ENCODE data around the gene ARHGEF3.
A peak's percentile ranks its signal among the peaks of the same experiment; 100 is the strongest.

The ARHGEF3 gene

DNA sequence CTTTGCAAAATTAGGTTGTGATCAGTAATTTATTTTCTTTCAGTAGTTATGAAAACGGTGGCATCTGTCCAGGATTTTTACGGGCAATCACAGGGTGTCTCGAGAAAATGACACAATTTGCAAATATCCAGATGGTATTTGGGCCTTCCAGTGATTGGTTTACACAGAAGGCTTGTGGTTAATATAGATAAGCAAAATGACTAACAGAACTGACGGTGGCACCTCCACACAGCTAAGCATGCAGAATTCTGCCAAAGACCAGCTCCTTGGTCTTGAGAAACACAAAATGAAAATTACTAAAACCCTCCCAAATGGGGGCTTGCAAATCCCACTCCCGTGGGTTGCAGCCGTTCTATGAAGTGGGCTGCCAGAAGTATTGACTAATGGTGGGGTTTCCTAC lies 5.5 kb downstream of the ARHGEF3 start:
- DNase-seq (ENCODE audit: low read depth, low spot score), result no peak

DNA sequence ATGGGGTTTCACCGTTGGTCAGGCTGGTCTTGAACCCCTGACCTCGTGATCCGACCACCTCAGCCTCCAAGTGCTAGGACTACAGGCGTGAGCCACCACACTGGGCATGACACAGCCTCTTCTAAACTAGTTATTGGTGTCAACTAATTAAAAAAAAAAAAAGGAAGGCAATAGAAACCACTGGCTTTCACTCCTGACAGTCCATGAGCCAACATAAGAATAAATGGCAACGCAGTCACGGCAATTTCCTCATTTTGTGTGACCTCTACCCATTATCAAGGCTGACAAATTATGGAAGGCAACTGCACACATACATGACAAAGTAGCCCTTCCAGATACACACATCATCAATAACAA lies 5.9 kb downstream of the ARHGEF3 start:
- DNase-seq (ENCODE audit: low read depth, low spot score), result no peak

DNA sequence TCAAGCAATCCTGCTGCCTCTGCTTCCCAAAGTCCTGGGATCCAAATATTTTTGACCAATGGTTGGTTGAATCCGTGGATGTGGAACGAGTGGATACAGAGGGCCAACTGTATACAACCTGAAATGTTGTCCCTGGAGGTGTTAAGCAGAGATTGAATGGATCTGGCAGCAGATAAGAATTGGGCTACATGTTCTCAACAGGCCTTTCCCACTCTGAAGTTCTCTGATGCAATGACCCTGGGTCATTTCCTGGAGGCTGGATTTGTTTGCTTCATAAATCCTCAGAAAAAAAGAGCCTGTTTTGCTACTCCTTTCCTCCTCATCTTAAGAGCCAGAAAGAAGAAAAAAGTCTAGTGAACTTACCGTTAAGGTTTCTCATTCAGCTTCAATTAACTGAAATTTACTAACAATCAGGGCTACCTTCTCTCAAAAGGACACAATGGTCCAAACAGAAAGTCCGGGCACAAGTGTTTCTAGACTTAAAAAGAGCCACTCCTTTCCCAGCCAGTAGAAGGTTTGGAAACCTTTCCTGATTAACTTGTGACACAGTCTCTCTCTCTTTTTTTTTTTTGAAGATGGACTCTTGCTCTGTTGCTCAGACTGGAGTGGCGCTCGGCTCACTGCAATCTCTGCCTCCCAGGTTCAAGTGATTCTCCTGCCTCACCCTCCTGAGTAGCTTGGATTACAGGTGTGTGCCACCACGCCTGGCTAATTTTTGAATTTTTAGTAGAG lies 6.5 kb downstream of the ARHGEF3 start:
- peak; percentile 30 for DNase-seq (ENCODE audit: low read depth, low spot score)

DNA sequence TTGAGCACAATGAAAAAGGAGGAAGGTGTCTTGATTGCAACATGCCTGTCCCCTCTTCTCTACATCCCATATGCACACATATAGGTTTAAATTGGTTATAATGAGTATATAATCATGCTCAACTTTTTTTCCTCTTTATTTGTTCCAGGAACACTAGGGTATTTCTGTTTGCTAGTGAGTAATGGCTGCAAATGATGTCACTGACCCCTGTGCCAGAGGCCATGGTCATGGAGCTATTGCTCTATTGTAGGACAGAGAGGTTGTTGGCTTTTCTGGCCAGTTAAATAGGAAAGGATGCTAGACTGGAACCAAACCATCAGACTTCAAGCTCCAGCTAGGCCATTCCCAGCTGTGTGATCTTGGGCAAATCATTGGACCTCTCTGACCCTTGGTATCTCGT lies 9.6 kb downstream of the ARHGEF3 start:
- DNase-seq (ENCODE audit: low read depth, low spot score), result no peak

DNA sequence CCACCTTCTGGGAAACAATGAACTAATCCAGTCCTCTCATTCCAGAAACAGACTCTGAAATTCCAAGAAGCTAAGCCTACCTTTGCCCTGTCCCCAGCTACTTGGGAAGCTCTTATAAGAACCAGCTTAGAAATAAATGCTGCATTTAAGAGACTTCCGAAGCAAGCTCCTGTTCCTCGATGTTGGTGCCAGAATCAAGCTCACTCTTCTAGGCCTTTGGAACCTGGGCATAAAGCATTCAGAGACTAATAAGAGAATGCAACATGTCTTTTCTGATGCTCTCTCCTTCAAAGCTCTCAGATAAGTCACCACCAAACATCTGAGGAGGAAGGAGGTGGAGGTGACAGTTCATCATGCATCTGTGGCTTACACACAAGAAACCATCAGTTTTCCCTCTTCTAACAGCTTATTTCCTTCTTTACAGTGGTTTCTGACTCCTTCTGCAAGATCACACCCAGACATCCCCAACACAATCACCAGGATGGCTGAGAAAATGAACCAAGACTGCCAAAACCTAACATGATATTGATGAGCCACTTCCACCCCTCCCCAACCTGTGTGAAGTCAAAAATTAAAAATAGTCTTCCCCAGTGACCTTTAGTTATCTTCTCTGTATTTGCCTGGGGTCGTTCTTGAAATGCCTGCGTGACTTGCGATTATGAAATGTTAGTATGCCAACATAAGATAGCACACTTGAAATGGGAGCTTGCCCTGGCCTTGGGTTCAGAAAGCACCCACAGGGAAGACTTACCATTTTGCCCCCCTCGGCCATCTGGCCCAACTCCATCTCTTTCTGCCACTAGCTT lies 11.5 kb downstream of the ARHGEF3 start:
- DNase-seq (ENCODE audit: low read depth, low spot score), result no peak

DNA sequence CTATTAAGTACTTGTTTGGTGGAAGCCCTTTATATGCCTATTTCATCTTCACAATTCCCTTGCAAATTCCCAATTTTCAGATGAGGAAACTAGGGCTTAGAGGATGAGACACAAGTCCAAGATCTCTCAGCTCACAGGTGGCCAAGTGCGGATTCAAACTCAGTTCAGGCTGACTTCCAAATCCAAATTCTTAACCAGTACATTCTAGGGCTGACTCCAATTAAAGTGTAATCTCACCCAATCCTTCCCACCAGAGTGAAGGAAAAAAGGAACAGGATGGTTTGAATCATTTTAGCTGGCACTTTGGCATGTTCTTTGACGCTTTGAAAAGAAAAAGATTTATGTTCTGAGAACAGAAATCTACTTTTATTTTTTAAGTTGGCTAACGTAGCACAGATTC lies 12.7 kb downstream of the ARHGEF3 start:
- DNase-seq (ENCODE audit: low read depth, low spot score), result no peak

DNA sequence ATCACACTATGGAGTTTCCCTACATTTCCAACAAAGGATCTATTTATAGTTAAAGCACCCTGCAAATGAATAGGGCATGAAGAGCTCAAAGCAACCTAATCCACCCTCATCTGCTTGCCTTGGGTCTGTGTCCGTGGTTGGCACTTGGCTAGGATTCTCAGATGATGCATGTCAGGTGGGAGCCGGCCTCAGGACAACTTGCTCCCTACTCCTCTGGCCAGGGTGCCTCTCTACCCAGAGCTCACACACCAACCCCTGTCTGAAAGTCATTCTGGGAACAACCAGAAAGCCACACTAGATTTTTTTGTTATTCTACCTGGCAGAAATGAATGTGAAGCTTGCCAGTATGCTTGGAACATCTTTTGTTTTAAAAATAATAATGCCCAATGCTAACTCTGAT lies 13.2 kb downstream of the ARHGEF3 start:
- no peak for DNase-seq (ENCODE audit: low read depth, low spot score)

DNA sequence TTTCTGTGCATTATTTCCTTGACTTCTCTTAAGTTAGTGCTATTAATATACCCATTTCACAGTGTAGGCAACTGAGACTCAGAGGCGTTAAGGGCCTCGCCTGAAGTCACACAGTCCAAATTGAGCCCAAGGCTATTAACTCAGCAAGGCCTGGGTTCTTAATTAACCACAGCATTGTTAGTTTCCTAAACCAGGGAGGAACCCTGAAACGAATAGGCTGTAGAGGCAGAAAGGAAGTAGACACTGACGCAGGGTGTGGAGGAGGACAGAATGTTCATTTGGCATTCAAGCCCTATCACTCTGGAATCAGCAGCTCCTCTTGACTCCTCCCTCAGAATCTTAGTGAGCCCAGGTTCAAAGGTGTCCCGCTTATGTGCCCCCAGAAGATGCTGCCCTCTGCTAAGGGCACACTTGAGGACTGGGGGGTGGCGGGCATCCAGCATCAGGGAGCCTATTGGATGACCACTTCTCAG lies 13.9 kb downstream of the ARHGEF3 start:
- no peak for DNase-seq (ENCODE audit: low read depth, low spot score)

DNA sequence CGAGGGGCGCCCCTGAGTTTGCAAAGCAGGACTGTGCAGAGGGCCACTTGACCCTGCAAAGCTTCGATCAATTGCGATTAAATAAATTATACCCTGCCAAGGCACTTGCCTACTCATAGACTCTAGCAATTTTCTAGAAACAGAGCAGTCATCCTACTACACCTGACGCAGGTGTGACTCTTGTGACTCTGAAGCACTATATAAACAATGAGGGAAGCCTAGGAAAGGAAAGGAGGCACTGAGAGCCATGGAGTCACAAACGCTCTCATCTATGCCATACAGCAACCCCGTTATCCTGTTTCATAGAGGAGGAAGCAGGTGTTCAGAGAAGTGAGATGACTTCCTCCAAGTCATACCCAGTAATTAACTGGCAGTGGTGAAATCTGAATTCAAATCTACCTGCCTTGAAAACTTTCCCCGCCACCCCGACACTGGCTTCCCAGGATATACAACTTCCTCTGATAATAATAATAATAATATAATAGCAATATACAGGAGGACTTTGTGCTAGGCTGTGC lies 14.4 kb downstream of the ARHGEF3 start:
- DNase-seq (ENCODE audit: low read depth, low spot score), result no peak

DNA sequence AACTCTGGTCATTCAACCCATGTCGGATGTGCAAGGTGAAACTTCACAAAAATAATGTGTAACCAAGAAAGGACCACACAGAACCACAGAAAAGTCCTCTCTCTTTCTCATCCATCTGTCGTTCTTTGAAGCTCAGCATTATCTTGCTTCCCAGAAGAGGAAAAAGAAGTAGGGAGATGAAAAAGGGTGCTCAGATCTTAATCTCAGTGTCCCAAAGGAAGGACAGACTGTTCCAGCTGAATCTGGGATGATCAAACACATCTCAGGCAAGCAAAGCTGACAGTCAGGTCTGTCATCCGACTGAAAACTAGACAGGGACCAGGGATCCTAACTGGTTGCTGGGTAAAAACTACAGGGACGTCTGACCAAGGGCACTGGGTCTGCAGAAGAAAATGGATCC lies 16.2 kb downstream of the ARHGEF3 start:
- DNase-seq (ENCODE audit: low read depth, low spot score), result no peak

DNA sequence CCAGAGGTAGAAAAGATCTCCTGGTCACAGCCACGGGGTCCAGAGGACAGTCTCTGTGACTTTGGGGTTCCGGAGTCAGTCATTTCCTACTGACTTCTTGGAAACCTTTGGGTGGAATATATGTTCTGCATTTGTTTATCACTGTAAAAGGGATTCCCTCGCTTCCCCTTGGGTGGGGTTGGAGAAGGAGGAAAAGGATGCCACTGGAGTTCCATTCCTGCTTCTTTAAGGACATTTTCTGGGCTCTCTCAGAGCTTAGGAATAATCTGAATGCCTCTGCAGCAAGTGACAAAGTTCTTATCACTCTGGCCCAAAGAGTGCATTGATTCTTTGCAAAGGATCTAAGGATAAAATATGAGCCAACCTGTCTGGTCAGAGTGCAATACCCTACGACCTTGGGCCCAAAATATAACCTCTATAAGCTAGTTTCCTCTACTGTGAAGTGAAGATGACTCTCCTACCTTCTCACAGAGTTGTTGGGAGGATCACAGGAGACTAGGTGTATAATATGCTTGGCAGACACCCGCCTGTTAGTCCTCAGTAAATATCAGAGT lies 17.2 kb downstream of the ARHGEF3 start:
- no peak for DNase-seq (ENCODE audit: low read depth, low spot score)

DNA sequence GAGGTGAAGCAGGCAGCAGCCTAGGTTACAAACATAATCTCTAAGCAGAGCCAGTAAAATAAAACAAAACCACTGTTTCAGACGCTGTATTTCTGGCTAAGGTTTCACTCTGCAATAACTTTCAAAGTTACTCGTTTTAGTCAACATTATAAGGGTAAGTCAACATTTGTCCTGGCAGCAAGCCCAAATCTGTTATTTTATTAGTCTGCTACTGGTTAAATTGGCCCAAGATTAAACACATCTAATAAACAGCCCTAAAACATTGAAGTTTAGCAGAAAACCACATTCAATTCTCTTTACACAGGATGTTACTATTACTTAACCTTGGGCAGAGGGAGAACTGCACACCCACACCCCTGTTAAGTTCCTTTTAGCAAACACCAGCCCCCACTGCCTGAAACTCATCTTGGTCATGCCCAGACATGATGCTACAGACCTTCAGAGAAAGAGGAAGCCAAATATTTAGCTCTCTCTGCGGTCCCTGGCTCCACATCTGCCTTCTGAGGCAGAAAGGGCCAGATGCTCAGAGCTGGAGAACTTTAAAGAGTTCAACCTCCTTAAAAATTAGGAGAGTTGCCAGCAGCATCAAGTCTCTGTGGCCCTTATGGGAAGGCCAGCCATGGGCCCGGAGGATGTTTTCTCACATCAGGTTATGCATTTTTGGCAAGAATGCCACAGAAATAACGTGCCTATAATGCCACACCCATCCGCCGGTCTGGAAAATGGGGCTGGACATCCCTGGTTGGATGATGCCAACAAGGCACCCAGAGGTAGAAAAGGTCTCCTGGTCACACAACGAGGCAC lies 17.9 kb downstream of the ARHGEF3 start:
- no peak for DNase-seq (ENCODE audit: low read depth, low spot score)

DNA sequence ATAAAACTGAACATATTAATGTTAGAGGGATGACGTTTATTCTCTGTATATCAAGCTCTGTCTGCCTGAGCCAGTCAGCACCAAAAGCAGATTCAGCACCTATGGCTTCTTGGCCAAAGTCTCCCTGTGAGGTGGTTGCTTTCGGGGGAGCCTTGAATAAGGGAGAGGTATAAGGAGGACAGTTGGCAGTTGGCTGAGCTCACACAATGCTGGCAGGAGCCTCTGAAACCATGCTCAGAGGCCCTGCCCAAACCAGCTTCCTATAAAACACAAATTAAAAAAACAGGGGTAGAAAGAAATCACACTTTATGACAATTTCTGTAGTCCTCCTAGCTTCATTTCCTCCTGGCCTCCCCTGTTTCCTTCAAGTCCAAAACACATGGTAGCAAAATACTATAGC lies 18.8 kb downstream of the ARHGEF3 start:
- DNase-seq (ENCODE audit: low read depth, low spot score), result no peak

DNA sequence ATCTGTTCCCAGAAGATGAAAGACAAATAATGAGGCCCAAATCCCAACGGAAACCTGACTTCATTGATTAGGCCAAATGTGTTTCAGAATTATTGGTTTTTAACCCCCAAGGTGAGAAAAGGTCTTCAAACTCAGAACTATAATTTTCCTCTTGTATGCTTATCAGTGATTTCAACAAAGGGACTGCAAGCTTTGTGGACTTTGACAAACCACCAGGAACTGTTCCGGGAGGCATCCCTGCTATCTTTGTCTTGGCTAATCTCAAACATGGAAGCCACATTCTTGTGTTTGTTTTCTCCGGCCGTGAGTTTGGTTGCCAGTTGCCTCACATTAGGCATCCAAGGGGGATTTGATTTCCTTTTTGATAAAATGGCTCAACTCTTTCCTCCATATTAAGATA lies 19.5 kb downstream of the ARHGEF3 start:
- DNase-seq (ENCODE audit: low read depth, low spot score), result no peak

DNA sequence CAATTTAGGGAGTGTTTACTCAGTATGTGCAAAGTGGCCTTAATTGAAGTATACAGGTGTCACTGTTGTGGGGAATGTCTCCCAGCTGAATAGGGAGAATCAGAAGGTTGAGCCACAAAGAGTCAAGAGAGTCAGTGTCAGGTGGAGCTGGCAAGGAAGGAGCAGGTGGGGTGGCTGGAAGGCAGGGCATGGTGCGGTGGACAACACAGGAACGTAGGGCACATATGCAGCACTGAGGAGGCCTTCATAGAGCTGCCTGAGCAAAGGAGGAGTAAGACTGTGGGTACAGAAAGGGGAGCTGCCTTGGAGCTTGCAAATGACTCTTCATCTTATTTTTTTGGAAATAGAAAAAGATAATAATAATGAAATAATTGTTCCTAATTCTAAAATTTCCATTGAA lies 20.0 kb downstream of the ARHGEF3 start:
- DNase-seq (ENCODE audit: low read depth, low spot score), result no peak

DNA sequence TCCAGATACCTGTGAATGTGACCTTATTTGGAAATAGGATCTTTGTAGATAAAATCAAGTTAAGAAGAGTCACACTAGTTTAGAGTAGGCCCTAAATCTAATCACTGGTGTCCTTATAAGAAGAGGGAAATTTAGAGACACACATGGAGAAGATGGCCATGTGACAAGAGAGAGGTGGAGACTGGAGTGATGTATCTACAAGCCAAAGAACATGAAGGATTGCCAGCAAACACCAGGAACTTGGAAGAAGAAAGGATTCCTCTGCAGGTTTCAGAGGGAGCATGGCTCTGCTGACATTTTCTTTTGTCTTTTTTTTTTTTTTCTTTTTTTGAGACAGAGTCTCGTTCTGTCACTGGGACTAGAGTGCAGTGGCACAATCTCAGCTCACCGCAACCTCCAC lies 20.8 kb downstream of the ARHGEF3 start:
- DNase-seq (ENCODE audit: low read depth, low spot score), result no peak

DNA sequence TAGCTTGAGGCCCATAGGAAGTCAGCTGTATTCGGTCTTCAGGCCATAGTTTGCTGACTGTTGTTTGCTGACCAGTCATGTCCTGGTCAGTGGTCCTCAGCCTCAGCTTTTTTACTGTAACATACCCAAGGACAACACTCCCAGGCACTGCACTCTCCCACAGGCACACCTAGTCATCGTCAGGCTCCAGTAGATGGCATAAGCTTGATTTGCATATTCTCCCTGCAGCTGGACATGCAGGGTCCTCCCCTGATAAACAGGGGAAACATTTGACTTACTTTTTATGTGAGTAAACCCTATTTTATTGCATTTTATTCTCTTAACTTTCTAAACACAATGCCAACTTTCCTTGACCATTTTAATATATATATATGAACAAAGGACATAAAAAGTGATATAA lies 22.9 kb downstream of the ARHGEF3 start:
- DNase-seq (ENCODE audit: low read depth, low spot score), result no peak

DNA sequence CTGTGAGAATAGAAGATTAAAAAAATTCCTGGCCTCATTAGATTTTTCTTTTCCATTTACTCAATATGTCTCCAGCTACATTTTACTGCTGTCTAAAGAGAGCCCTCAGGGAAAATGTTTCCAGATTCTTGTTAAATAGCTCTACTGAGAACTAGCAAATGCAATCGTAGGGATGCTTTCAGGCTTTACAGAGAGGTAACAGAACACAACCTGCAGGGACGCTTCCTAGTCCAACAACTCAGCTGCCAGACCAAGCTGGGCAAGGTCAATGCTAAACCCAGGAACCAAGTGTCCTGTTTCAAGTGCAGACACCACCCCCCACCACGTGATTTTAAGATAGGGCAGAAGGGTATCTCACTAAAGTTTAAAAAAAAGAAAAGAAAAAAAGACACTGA lies 25.2 kb downstream of the ARHGEF3 start:
- DNase-seq (ENCODE audit: low read depth, low spot score), result no peak

DNA sequence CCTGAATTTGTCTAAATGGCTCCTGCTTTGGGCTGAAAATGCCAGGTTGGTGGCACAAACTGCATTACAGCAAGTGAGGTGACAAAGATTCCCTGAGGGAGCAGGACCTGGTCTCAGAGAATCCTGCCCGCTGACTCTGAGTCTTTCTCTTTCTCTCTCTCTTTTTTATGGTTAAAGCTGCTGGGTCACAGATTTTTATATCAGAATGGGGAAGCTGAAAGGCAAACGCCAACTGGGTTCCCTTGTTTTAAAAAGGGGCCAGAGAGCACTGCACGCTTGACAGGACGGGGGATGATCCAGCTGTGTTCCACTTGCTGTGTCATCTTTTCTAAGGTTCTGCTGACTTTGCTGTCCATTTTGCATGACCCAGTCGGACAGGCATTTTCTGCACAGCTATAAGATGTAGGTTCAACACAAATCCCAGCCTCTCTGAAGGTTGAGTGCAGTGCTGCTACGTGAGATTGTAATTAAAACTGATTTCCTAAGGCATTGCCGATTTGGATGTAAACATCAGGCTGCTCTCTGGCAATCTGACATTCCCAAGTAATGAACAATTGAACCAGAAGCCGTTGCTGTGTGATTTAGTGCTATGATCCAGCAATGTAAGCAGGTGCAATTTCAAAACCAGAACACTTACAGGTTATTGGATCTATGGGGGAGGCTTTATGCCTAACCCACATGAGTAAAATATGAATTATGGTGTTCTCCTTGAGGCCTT lies 25.8 kb downstream of the ARHGEF3 start:
- no peak for DNase-seq (ENCODE audit: low read depth, low spot score)

DNA sequence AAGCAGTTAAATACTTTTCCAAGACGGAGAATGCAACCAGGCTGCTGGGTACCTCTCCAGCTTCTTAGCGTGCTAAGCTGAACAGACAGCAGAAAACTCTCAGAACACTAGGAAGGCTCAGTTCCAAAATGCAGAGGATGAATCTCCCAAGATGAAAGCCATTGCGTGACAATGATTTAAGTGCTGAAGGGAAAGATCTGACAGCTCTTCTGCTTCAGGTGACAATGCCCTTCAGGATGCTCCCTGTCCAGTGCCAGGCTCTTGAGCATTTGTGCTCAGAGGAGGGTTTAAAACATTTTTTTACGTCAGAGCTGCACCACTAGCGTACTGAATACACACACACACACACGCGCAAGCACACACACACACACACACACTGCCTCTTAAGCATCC lies 26.3 kb downstream of the ARHGEF3 start:
- no peak for DNase-seq (ENCODE audit: low read depth, low spot score)

DNA sequence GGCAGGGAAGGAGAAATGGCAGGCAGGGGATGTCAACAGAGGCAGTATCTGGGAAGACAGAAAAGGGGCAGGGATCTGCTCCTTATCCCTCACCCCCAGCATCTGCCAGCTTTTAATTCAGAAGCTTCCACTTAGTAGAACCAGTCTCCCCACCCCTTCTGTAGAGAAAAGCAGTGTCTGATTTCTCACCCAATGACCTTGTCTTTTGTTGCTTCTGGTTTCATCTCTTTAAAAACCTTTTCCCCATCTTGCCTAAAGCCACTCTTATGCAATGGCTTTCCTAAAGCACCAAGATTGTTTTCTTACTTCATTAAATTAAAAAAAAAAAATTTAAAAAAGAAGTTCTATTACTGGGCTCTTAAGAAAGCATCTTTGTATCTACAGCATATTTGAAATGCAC lies 27.8 kb downstream of the ARHGEF3 start:
- no peak for DNase-seq (ENCODE audit: low read depth, low spot score)
